ENCODE measurements around the gene NOS1AP.
"Not testable (repeated sequence)": the region's sequence is repeated elsewhere in the genome, so short reads cannot be mapped to it uniquely, and the experiment has no call there.

The NOS1AP gene

GRCh38 chr1:162196387-162196786 lies 126.9 kb downstream of the NOS1AP start:
- Histone ChIP-seq H3K27me3 (ENCODE audit: control insufficient read depth, insufficient read depth, low read length) (no peaks in the 10 kb centered on the region), H3K9ac (ENCODE audit: low read length) (no peak overlapping the region), H3K27ac (ENCODE audit: low read depth, low read length) (no peak overlapping the region), H3K4me1 (ENCODE audit: control insufficient read depth, insufficient read depth, low read length) (peaks cover 30% of the 10 kb centered on the region), H3K36me3 (ENCODE audit: control insufficient read depth, insufficient read depth, low read length) (no peaks in the 10 kb centered on the region), H3K4me3 (ENCODE audit: low read length) (no peak overlapping the region)

DNA sequence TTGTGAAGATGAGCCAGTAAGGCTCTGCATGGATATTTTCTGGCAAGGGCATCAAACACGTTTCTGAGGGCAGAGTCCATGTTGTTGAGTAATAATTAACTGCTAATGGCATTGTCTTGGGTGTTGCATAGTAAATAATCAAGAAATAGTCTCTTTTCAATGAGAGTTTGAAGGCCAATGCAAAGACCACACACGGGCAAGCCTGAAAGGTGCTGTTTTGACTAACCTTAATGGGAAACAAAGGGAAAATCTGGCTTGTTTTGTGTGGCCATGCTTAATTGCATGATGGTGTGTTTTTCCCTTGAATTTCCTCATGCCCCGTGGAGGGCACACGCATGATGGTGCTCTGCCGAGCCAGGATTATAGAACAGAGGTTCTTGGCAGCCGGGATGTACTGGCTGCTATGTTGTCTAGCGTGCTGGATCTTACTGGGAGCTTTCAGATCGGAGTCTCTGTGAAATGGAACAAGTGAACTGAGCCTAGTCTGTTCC lies 127.6 kb downstream of the NOS1AP start:
- Histone ChIP-seq H3K4me1 (ENCODE audit: control insufficient read depth, insufficient read depth, low read length) (peaks cover 30% of the 10 kb centered on the region), H3K4me3 (ENCODE audit: low read length) (no peak overlapping the region), H3K27me3 (ENCODE audit: control insufficient read depth, insufficient read depth, low read length) (no peaks in the 10 kb centered on the region), H3K27ac (ENCODE audit: low read depth, low read length) (peak overlapping the region; percentile 62), H3K36me3 (ENCODE audit: control insufficient read depth, insufficient read depth, low read length) (no peaks in the 10 kb centered on the region), H3K9ac (ENCODE audit: low read length) (no peak overlapping the region)

DNA sequence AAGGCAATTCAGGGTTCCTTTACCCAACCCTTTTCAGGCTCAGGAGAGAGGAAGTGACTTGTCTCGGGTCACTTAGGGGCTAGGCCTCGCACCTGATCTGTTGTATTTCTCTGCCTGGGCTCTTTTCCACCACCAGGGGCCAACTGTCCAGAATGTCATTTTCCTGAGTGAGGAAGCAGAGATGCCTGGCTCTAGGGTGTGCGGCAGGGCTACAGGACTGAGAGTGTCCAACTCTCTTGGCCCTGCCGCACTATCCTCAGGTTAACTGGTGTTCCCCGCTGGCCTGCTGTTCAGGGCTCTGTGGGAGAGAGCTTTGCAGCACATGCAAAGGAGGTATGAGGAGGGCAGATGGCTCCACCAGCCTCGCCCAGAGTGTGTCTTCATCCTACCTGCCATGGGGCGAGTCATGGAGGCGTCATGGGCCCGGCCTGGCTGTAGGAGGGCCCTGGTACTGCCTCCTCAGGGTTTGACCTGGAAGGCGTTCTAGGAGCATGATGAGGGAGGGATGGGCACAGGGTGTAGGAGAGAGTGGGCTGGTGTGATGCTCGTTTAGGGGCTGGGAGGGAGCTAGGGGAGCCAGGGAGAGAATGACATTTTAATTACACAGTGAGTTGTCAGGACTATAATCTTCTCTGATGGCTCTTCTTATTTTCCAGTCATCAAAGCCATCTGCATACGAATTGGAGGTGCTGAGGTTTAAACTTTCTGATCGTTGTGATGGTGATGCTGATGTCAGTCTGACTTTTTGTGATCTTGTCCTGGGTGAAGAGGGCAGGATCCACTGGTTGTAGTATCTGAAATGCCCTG lies 128.3 kb downstream of the NOS1AP start:
- Histone ChIP-seq H3K27me3 (ENCODE audit: control insufficient read depth, insufficient read depth, low read length) (no peaks in the 10 kb centered on the region), H3K36me3 (ENCODE audit: control insufficient read depth, insufficient read depth, low read length) (no peaks in the 10 kb centered on the region), H3K9ac (ENCODE audit: low read length) (no peak overlapping the region), H3K4me1 (ENCODE audit: control insufficient read depth, insufficient read depth, low read length) (peaks cover 28% of the 10 kb centered on the region), H3K27ac (ENCODE audit: low read depth, low read length) (peak overlapping the region; percentile 62), H3K4me3 (ENCODE audit: low read length) (no peak overlapping the region)

DNA sequence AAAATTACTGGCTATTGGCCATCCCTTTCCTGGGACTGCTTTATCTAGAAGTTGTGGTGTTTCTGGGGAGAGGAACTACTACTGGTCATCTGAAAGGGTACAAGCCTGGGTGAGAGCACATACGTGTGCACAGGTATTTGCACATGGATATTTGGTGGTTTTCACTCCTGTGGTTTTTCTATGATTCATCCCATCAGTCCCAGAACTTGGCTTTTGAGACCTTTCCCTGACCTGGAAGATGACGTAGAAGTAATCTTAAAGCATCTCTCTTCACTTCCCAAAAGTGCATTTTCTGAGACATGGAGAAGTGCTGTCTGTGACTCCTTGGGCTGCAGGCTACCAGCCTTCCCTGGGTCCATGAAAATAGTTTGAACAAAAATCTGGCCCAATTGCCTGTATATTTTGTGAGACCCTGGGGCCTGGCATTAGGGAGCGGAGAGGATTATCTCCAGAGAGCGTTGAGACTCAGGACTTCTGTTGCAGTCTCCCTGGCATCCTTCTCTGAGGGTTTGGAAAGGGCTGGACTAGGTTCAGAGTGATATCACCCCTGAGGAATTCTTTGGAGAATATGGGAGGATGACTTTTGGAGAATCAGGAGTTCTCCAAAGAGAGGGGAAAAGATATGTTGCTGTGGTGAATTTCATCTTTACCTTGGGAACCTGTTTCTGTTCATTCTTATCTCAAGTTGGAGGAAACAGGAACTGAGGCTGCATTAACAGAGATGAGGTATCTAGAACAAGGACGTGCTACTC lies 130.8 kb downstream of the NOS1AP start:
- Histone ChIP-seq H3K36me3 (ENCODE audit: control insufficient read depth, insufficient read depth, low read length) (no peaks in the 10 kb centered on the region), H3K4me1 (ENCODE audit: control insufficient read depth, insufficient read depth, low read length) (peaks cover 15% of the 10 kb centered on the region), H3K9ac (ENCODE audit: low read length) (no peak overlapping the region), H3K4me3 (ENCODE audit: low read length) (no peak overlapping the region), H3K27me3 (ENCODE audit: control insufficient read depth, insufficient read depth, low read length) (no peaks in the 10 kb centered on the region), H3K27ac (ENCODE audit: low read depth, low read length) (no peak overlapping the region)

DNA sequence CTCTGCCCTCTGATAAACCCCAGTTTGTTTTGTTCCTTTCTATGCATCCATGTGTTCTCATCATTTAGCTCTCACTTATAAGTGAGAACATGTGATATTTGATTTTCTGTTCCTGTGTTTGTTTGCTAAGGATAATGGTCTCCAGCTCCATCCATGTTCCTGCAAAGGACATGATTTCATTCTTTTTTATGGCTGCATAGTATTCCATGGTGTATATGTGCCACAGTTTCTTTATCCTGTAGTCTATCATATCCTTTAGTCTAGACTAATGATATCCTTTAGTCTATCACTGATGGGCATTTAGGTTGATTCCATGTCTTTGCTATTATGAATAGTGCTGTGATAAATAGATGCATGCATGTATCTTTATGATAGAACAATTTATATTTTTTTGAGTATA lies 131.6 kb downstream of the NOS1AP start:
- H3K36me3 ChIP-seq (ENCODE audit: control insufficient read depth, insufficient read depth, low read length); H3K9ac ChIP-seq (ENCODE audit: low read length); H3K4me3 ChIP-seq (ENCODE audit: low read length); H3K27me3 ChIP-seq (ENCODE audit: control insufficient read depth, insufficient read depth, low read length); H3K27ac ChIP-seq (ENCODE audit: low read depth, low read length): not testable (repeated sequence)
- H3K4me1 ChIP-seq (ENCODE audit: control insufficient read depth, insufficient read depth, low read length) = peaks cover 15% of the 10 kb centered on the region

DNA sequence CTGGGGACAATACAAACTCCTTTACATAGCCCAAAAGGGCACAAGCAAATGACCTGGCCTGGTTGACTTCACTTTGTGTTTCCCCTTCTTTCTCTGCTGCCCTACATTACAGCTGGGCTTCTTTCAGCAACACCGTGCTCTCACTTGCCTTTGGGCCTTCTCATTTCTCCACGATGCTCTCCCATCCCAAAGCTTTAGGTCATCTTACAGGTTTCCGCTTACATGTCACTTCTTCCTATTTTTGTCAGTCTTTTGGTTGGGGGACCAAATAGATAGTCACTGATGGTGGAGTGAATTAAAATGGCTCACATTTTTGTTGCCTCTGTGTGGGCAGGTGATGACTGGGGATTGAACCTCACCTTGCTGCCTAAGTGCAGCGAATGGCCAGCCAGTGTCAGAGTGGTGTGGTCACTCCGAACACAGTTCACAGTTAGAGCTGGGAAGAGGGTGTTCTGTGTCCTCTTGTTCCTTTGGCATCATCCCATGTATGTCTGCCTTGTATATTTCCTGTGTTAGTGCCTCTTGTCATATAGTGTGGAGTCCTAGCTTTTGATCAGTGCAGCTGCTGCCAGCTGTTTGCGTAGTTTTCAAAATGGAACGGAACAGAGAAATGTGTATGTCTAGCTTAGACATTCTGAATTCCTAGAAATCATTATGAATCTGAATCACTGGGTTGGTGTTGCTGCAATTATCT lies 134.8 kb downstream of the NOS1AP start:
- Histone ChIP-seq H3K4me3 (ENCODE audit: low read length) (no peak overlapping the region), H3K27ac (ENCODE audit: low read depth, low read length) (no peak overlapping the region), H3K27me3 (ENCODE audit: control insufficient read depth, insufficient read depth, low read length) (no peaks in the 10 kb centered on the region), H3K36me3 (ENCODE audit: control insufficient read depth, insufficient read depth, low read length) (no peaks in the 10 kb centered on the region), H3K4me1 (ENCODE audit: control insufficient read depth, insufficient read depth, low read length) (peaks cover 22% of the 10 kb centered on the region), H3K9ac (ENCODE audit: low read length) (no peak overlapping the region)

DNA sequence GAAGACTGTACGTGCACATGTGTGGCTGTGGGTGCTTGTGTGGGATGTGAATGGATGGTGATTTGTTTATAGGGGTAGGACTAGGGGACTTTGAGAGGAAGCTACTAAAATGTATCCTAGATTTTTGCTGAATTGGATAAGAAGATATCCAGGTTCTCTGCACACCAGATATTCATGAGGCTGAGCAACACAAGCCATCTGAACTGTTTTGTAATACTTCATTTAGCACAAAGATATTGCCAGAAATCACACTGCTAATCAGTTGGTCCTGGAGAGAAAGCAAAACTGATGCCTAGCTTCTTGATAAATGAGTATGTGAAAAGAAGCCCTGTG lies 135.3 kb downstream of the NOS1AP start:
- Histone ChIP-seq H3K27ac (ENCODE audit: low read depth, low read length) (no peak overlapping the region), H3K9ac (ENCODE audit: low read length) (no peak overlapping the region), H3K36me3 (ENCODE audit: control insufficient read depth, insufficient read depth, low read length) (no peaks in the 10 kb centered on the region), H3K4me1 (ENCODE audit: control insufficient read depth, insufficient read depth, low read length) (peaks cover 24% of the 10 kb centered on the region), H3K4me3 (ENCODE audit: low read length) (no peak overlapping the region), H3K27me3 (ENCODE audit: control insufficient read depth, insufficient read depth, low read length) (no peaks in the 10 kb centered on the region)

GRCh38 chr1:162206300-162206699 lies 136.8 kb downstream of the NOS1AP start:
- no peaks in the 10 kb centered on the region for H3K36me3 ChIP-seq (ENCODE audit: control insufficient read depth, insufficient read depth, low read length)
- H3K9ac ChIP-seq (ENCODE audit: low read length) = no peak overlapping the region
- no peaks in the 10 kb centered on the region for H3K27me3 ChIP-seq (ENCODE audit: control insufficient read depth, insufficient read depth, low read length)
- H3K4me3 ChIP-seq (ENCODE audit: low read length) = no peak overlapping the region
- H3K4me1 ChIP-seq (ENCODE audit: control insufficient read depth, insufficient read depth, low read length) = peaks cover 20% of the 10 kb centered on the region
- H3K27ac ChIP-seq (ENCODE audit: low read depth, low read length) = peak overlapping the region; percentile 62

- H3K27me3 ChIP-seq (ENCODE audit: control insufficient read depth, insufficient read depth, low read length) = no peaks in the 10 kb centered on the region
- peak overlapping the region; percentile 62 for H3K27ac ChIP-seq (ENCODE audit: low read depth, low read length)
- H3K4me1 ChIP-seq (ENCODE audit: control insufficient read depth, insufficient read depth, low read length) = peaks cover 24% of the 10 kb centered on the region
- no peak overlapping the region for H3K9ac ChIP-seq (ENCODE audit: low read length)
- H3K36me3 ChIP-seq (ENCODE audit: control insufficient read depth, insufficient read depth, low read length) = no peaks in the 10 kb centered on the region
- H3K4me3 ChIP-seq (ENCODE audit: low read length) = no peak overlapping the region
Measured at GRCh38 chr1:162206749-162207635, 137.5 kb downstream of the NOS1AP start.

DNA sequence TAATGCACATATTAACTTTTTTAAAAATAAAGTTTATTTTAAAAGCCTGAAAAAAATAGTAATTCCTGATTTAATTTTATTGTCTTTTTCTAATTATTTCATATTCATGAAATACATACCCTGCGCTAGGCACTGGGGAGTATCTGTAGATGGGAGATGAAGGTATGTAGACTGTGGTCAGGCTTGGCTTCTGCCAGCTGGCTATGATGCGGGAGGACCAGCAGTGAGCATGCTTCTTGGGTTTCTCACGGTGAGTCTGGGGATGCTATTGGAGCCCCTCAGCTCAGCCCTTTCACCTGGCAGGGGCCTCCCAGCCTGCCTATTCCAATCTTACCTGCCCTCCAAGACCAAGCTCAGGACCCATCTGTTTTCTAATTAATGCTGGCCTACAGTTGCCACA lies 138.4 kb downstream of the NOS1AP start:
- Histone ChIP-seq H3K4me1 (ENCODE audit: control insufficient read depth, insufficient read depth, low read length) (peaks cover 30% of the 10 kb centered on the region), H3K4me3 (ENCODE audit: low read length) (no peak overlapping the region), H3K36me3 (ENCODE audit: control insufficient read depth, insufficient read depth, low read length) (no peaks in the 10 kb centered on the region), H3K9ac (ENCODE audit: low read length) (no peak overlapping the region), H3K27ac (ENCODE audit: low read depth, low read length) (peak overlapping the region; percentile 27), H3K27me3 (ENCODE audit: control insufficient read depth, insufficient read depth, low read length) (no peaks in the 10 kb centered on the region)

DNA sequence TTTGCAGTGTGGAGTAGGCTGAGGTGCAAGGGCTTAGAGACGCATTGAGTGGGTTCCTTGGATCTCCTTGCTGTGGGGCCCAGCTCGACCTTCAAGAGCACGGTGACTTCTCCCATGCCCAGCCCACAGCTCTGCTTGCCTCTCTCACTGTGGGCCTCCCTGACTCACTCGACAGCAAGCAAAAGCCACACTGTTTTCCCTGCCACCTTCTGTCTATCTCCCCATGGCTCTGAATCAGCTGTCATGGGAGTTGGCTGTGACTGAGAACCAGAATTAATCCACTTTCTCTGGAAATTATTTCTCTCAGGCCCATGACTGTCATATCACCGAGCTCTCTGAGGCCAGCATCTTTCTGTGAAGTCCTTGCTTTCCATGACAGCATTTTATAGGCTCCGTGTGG lies 140.7 kb downstream of the NOS1AP start:
- Histone ChIP-seq H3K4me1 (ENCODE audit: control insufficient read depth, insufficient read depth, low read length) (peaks cover 47% of the 10 kb centered on the region), H3K27me3 (ENCODE audit: control insufficient read depth, insufficient read depth, low read length) (no peaks in the 10 kb centered on the region), H3K4me3 (ENCODE audit: low read length) (no peak overlapping the region), H3K9ac (ENCODE audit: low read length) (no peak overlapping the region), H3K27ac (ENCODE audit: low read depth, low read length) (no peak overlapping the region), H3K36me3 (ENCODE audit: control insufficient read depth, insufficient read depth, low read length) (no peaks in the 10 kb centered on the region)

GRCh38 chr1:162212713-162213112 lies 143.2 kb downstream of the NOS1AP start:
- Histone ChIP-seq H3K27me3 (ENCODE audit: control insufficient read depth, insufficient read depth, low read length) (no peaks in the 10 kb centered on the region), H3K4me1 (ENCODE audit: control insufficient read depth, insufficient read depth, low read length) (peaks cover 37% of the 10 kb centered on the region), H3K9ac (ENCODE audit: low read length) (no peak overlapping the region), H3K4me3 (ENCODE audit: low read length) (no peak overlapping the region), H3K27ac (ENCODE audit: low read depth, low read length) (peak overlapping the region; percentile 78), H3K36me3 (ENCODE audit: control insufficient read depth, insufficient read depth, low read length) (no peaks in the 10 kb centered on the region)

Data from rectal smooth muscle tissue (tissue), 1 donor.